HepG2 (cell line): ENCODE measurements around the gene SIRT1. TPM values are rescaled to one million over a fixed set of nuclear protein-coding genes. Genes with fewer than 3 reads are reported as not detected.

ENCODE experiments used
- AHDC1 ChIP-seq: sonication (generic); formaldehyde crosslinking; IDR thresholded peaks from 2 replicates; pipeline ENCODE4 v1.5.1; 2020; ENCODE audit warnings: mild to moderate bottlenecking, missing genetic modification reagents, borderline replicate concordance
- CREB1 ChIP-seq, 2 experiments: fragments of 450-650 bp in 1 of 2; IDR thresholded peaks; 2 replicates each; pipeline ENCODE4 v1.6.1; 2016 to 2017; ENCODE audit warnings: control low read depth in 1 of 2, mild to moderate bottlenecking in 1 of 2, missing compliant biosample characterization in 1 of 2, missing genetic modification characterization in 1 of 2
- CREB3 ChIP-seq: sonication (generic); formaldehyde crosslinking; IDR thresholded peaks from 2 replicates; pipeline ENCODE4 v1.5.0; 2020; ENCODE audit warnings: missing genetic modification reagents
- EHMT2 ChIP-seq: fragments of 200-600 bp; sonication (generic); IDR thresholded peaks from 2 replicates; pipeline ENCODE4 v1.7.0; 2017; ENCODE audit warnings: antibody characterized with exemption, low read depth, low read length, borderline replicate concordance
- FIP1L1 ChIP-seq: fragments of 200-400 bp; formaldehyde crosslinking; IDR thresholded peaks from 2 replicates; pipeline ENCODE4 v1.6.1; 2018; ENCODE audit warnings: low read depth, mild to moderate bottlenecking, low read length, moderate library complexity, borderline replicate concordance; ENCODE audit not compliant: insufficient read depth
- FOXP1 ChIP-seq, 2 experiments: fragments of 450-650 bp in 1 of 2; IDR thresholded peaks; 2 replicates each; pipeline ENCODE4 v1.6.1; 2017 to 2018; ENCODE audit warnings: antibody characterized with exemption in 1 of 2
- HHEX ChIP-seq: IDR thresholded peaks from 2 replicates; pipeline ENCODE4 v1.6.1; 2016; ENCODE audit warnings: control low read depth
- HOXA9 ChIP-seq: sonication (generic); formaldehyde crosslinking; IDR thresholded peaks from 2 replicates; pipeline ENCODE4 v1.8.1; 2022; ENCODE audit warnings: missing genetic modification reagents, mild to moderate bottlenecking, moderate library complexity, borderline replicate concordance
- MIER3 ChIP-seq: IDR thresholded peaks from 2 replicates; pipeline ENCODE4 v1.6.1; 2016; ENCODE audit warnings: missing compliant biosample characterization, borderline replicate concordance
- NFIB ChIP-seq: sonication (generic); formaldehyde crosslinking; IDR thresholded peaks from 2 replicates; pipeline ENCODE4 v1.9.0; 2021; ENCODE audit warnings: missing genetic modification reagents, mild to moderate bottlenecking, borderline replicate concordance
- NR2F6 ChIP-seq, 2 experiments: IDR thresholded peaks; 2 replicates each; pipeline ENCODE4 v1.6.1; 2016; ENCODE audit warnings: antibody characterized with exemption in 1 of 2, mild to moderate bottlenecking in 1 of 2
- PTBP1 ChIP-seq: fragments of 200-400 bp; formaldehyde crosslinking; IDR thresholded peaks from 2 replicates; pipeline ENCODE4 v1.6.1; 2018; ENCODE audit warnings: low read length, low read depth; ENCODE audit not compliant: poor library complexity, severe bottlenecking
- SMARCC2 ChIP-seq: fragments of 450-650 bp; IDR thresholded peaks from 2 replicates; pipeline ENCODE4 v1.6.1; 2017; ENCODE audit warnings: antibody characterized with exemption, mild to moderate bottlenecking
- TARDBP ChIP-seq: sonication (generic); formaldehyde crosslinking; IDR thresholded peaks from 2 replicates; pipeline ENCODE4 v1.8.0; 2022; ENCODE audit warnings: mild to moderate bottlenecking, missing genetic modification reagents
- THYN1 ChIP-seq: sonication (generic); formaldehyde crosslinking; IDR thresholded peaks from 2 replicates; pipeline ENCODE4 v1.8.1; 2023; ENCODE audit warnings: low read depth, mild to moderate bottlenecking, moderate library complexity, missing genetic modification reagents, borderline replicate concordance
- TRAFD1 ChIP-seq: sonication (generic); formaldehyde crosslinking; IDR thresholded peaks from 2 replicates; pipeline ENCODE4 v1.5.1; 2020; ENCODE audit warnings: missing genetic modification reagents, mild to moderate bottlenecking, borderline replicate concordance
- YEATS4 ChIP-seq: sonication (generic); formaldehyde crosslinking; IDR thresholded peaks from 2 replicates; pipeline ENCODE4 v1.4.0; 2020; ENCODE audit warnings: missing genetic modification reagents, borderline replicate concordance
- ZBTB8A ChIP-seq: sonication (generic); formaldehyde crosslinking; IDR thresholded peaks from 2 replicates; pipeline ENCODE4 v1.4.0; 2020; ENCODE audit warnings: mild to moderate bottlenecking, low read depth, missing genetic modification reagents, borderline replicate concordance
- ZFX ChIP-seq: sonication (generic); formaldehyde crosslinking; IDR thresholded peaks from 2 replicates; pipeline ENCODE4 v1.4.0; 2020; ENCODE audit warnings: mild to moderate bottlenecking, low read depth, missing genetic modification reagents, moderate library complexity
- ZNF354B ChIP-seq: sonication (generic); formaldehyde crosslinking; IDR thresholded peaks from 2 replicates; pipeline ENCODE4 v1.8.0; 2022; ENCODE audit warnings: mild to moderate bottlenecking, missing genetic modification reagents
- ZNF567 ChIP-seq: sonication (generic); formaldehyde crosslinking; IDR thresholded peaks from 2 replicates; pipeline ENCODE4 v1.8.1; 2023; ENCODE audit warnings: mild to moderate bottlenecking, missing genetic modification reagents, borderline replicate concordance
- polyA plus RNA-seq, 8 experiments: library from polyadenylated mRNA; depleted of rRNA in 3 of 8; stranded (reverse) in 7 of 8; unstranded in 1 of 8; fragments of >200 nt; fragmentation: Illumina TruSeq in 4 of 8; extraction: Trizol in 4 of 8; gene quantifications; 2 replicates each; pipeline versions ENCODE4 v1.2.1 to v1.2.3, GENCODE V29; 2011 to 2016; ENCODE audit warnings: low read depth in 4 of 8, missing spikeins in 1 of 8, mixed read lengths in 1 of 8; ENCODE audit not compliant: insufficient read depth in 1 of 8
- total RNA-seq, 5 experiments: library from RNA; depleted of rRNA; stranded (reverse); fragments of >200 nt; fragmentation: Illumina TruSeq; extraction: Trizol; gene quantifications; 2 replicates each; pipeline ENCODE4 v1.2.3, GENCODE V29; 2016; ENCODE audit warnings: low read depth in 1 of 5

SIRT1 gene
- total and polyA plus RNA-seq, 2 of the 13 experiments (the other 11 are each of a cell fraction or from before 2014, with no cell fraction given), result 9.4 to 10.2 TPM

GRCh38 chr10:67849331-67850011 is 35.0 kb upstream of the SIRT1 start (continued):
- TF ChIP-seq FIP1L1 (no peak), THYN1 (CRISPR knock-in tag) (no peak), SMARCC2 (no peak), AHDC1 (peak; percentile 59; the same call in 1 of the 2 replicates), CREB3 (no peak), ZNF567 (CRISPR knock-in tag) (no peak), CREB1 (IDR thresholded peaks at IDR 0.05) (no peak), CREB1 (CRISPR knock-in tag; IDR thresholded peaks at IDR 0.05) (peak; percentile 30; the same call in 1 of the 2 replicates), TARDBP (CRISPR knock-in tag) (peak; percentile 80; the same call in 1 of the 2 replicates), ZNF354B (CRISPR knock-in tag) (no peak), HHEX (CRISPR knock-in tag) (no peak), FOXP1 (IDR thresholded peaks at IDR 0.05) (no peak), FOXP1 (CRISPR knock-in tag; IDR thresholded peaks at IDR 0.05) (0 out of 2 replicates have a peak, but pooled peaks have one; percentile 13), EHMT2 (no peak), TRAFD1 (CRISPR knock-in tag) (no peak), YEATS4 (CRISPR knock-in tag) (no peak), NFIB (CRISPR knock-in tag) (no peak), MIER3 (CRISPR knock-in tag) (peak; percentile 76; the same call in 1 of the 2 replicates), ZFX (CRISPR knock-in tag) (peak; percentile 96), HOXA9 (CRISPR knock-in tag) (no peak), ZBTB8A (CRISPR knock-in tag) (no peak), NR2F6 (IDR thresholded peaks at IDR 0.05) (no peak), NR2F6 (CRISPR knock-in tag; IDR thresholded peaks at IDR 0.05) (peak; percentile 42; the same call in 1 of the 2 replicates), PTBP1 (no peak)
